ENCODE results near the gene EFTUD2. TPM values are rescaled to one million over a fixed set of nuclear protein-coding genes. Genes with fewer than 3 reads are reported as not detected.

The EFTUD2 gene
- total and polyA plus RNA-seq, 4 donors = 35.5 to 93.3 (median 73.3) TPM

- H3K9me3 ChIP-seq (ENCODE audit: control insufficient read depth in 4 of 4, insufficient read depth in 3 of 4, low read length in 3 of 4) = no peaks in the 10 kb centered on the region
- H3K36me3 ChIP-seq (ENCODE audit: control insufficient read depth in 4 of 4, insufficient read depth in 4 of 4, low read length in 4 of 4) = peaks cover 23 to 56% (median 40%) of the 10 kb centered on the region in 4 donors
- no peak overlapping the region for H3K4me3 ChIP-seq
- H3K27ac ChIP-seq (ENCODE audit: low read depth in 1 of 2, low read length in 1 of 2) = no peak overlapping the region
- DNase-seq = no peak
- H3K4me1 ChIP-seq (ENCODE audit: control insufficient read depth in 5 of 5, insufficient read depth in 5 of 5, low read length in 5 of 5) = peaks cover 0 to 3% (median 0%) of the 10 kb centered on the region in 5 donors
- 97 to 98% methylated on average over 2 of the region's 2 CpGs for WGBS, 2 donors
- TF ChIP-seq CTCF (IDR thresholded peaks at IDR 0.05; ENCODE audit: control extremely low read depth, extremely low read depth) = no peak
- no peak for ATAC-seq (ENCODE audit: insufficient read depth, low FRiP score)
- H3K27me3 ChIP-seq (ENCODE audit: control insufficient read depth in 3 of 3, insufficient read depth in 3 of 3, low read length in 2 of 3) = no peaks in the 10 kb centered on the region
- H3K9ac ChIP-seq (ENCODE audit: insufficient read depth in 1 of 2, low read length in 2 of 2) = no peak overlapping the region
These were observed 14.3 kb downstream of the EFTUD2 start for GRCh38 chr17:44884941-44885340.

DNA sequence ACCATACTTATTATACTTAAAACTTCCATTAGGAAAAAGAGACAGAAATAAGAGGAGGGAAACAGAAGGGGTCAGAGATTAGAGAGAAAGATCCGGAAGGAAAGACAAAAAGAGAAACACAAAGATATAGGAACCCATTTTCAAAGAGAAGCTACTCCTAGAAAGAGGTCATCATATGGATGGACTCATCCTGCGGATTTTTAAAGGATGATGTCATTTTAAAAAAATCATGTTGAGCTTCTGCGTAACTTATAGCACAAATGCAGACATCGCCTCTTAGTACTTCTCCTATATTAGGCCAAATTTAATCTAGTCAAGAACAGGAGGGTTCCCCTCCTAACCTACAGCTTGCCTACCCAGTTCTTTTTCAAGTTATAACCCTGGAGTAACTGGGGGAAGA is 18.1 kb downstream of the EFTUD2 start:
- DNase-seq = no peak
- 95% methylated on average over 4 of the region's 4 CpGs for WGBS, 2 donors
- ATAC-seq (ENCODE audit: insufficient read depth, low FRiP score) = no peak
- no peak overlapping the region for H3K9ac ChIP-seq (ENCODE audit: insufficient read depth in 1 of 2, low read length in 2 of 2)
- H3K4me3 ChIP-seq = no peak overlapping the region
- H3K36me3 ChIP-seq (ENCODE audit: control insufficient read depth in 4 of 4, insufficient read depth in 4 of 4, low read length in 4 of 4) = peaks cover 23 to 59% (median 42%) of the 10 kb centered on the region in 4 donors
- H3K4me1 ChIP-seq (ENCODE audit: control insufficient read depth in 5 of 5, insufficient read depth in 5 of 5, low read length in 5 of 5) = no peaks in the 10 kb centered on the region
- H3K27me3 ChIP-seq (ENCODE audit: control insufficient read depth in 3 of 3, insufficient read depth in 3 of 3, low read length in 2 of 3) = no peaks in the 10 kb centered on the region
- no peaks in the 10 kb centered on the region for H3K9me3 ChIP-seq (ENCODE audit: control insufficient read depth in 4 of 4, insufficient read depth in 3 of 4, low read length in 3 of 4)
- no peak overlapping the region for H3K27ac ChIP-seq (ENCODE audit: low read depth in 1 of 2, low read length in 1 of 2)
- TF ChIP-seq CTCF (IDR thresholded peaks at IDR 0.05; ENCODE audit: control extremely low read depth, extremely low read depth) = no peak

- Histone ChIP-seq H3K36me3 (ENCODE audit: control insufficient read depth in 4 of 4, insufficient read depth in 4 of 4, low read length in 4 of 4) (peaks cover 29 to 61% (median 44%) of the 10 kb centered on the region in 4 donors), H3K4me1 (ENCODE audit: control insufficient read depth in 5 of 5, insufficient read depth in 5 of 5, low read length in 5 of 5) (no peaks in the 10 kb centered on the region), H3K9me3 (ENCODE audit: control insufficient read depth in 4 of 4, insufficient read depth in 3 of 4, low read length in 3 of 4) (no peaks in the 10 kb centered on the region), H3K27ac (ENCODE audit: low read depth in 1 of 2, low read length in 1 of 2) (no peak overlapping the region), H3K4me3 (no peak overlapping the region), H3K9ac (ENCODE audit: insufficient read depth in 1 of 2, low read length in 2 of 2) (no peak overlapping the region), H3K27me3 (ENCODE audit: control insufficient read depth in 3 of 3, insufficient read depth in 3 of 3, low read length in 2 of 3) (no peaks in the 10 kb centered on the region)
- DNase-seq = no peak
- no peak for ATAC-seq (ENCODE audit: insufficient read depth, low FRiP score)
- 92 to 99% methylated on average over 2 of the region's 2 CpGs for WGBS, 2 donors
- TF ChIP-seq CTCF (IDR thresholded peaks at IDR 0.05; ENCODE audit: control extremely low read depth, extremely low read depth) = no peak
These were observed 19.2 kb downstream of the EFTUD2 start for GRCh38 chr17:44880062-44880461.

- H3K27me3 ChIP-seq (ENCODE audit: control insufficient read depth in 3 of 3, insufficient read depth in 3 of 3, low read length in 2 of 3) = no peaks in the 10 kb centered on the region
- no peak overlapping the region for H3K4me3 ChIP-seq
- H3K27ac ChIP-seq (ENCODE audit: low read depth in 1 of 2, low read length in 1 of 2) = no peak overlapping the region
- 95 to 96% methylated on average over 6 of the region's 6 CpGs for WGBS, 2 donors
- no peak for TF ChIP-seq CTCF (IDR thresholded peaks at IDR 0.05; ENCODE audit: control extremely low read depth, extremely low read depth)
- no peaks in the 10 kb centered on the region for H3K9me3 ChIP-seq (ENCODE audit: control insufficient read depth in 4 of 4, insufficient read depth in 3 of 4, low read length in 3 of 4)
- DNase-seq (no peak), ATAC-seq (ENCODE audit: insufficient read depth, low FRiP score) (no peak)
- no peaks in the 10 kb centered on the region for H3K4me1 ChIP-seq (ENCODE audit: control insufficient read depth in 5 of 5, insufficient read depth in 5 of 5, low read length in 5 of 5)
- H3K36me3 ChIP-seq (ENCODE audit: control insufficient read depth in 4 of 4, insufficient read depth in 4 of 4, low read length in 4 of 4) = peaks cover 28 to 60% (median 44%) of the 10 kb centered on the region in 4 donors
- no peak overlapping the region for H3K9ac ChIP-seq (ENCODE audit: insufficient read depth in 1 of 2, low read length in 2 of 2)
These were observed 19.9 kb downstream of the EFTUD2 start for GRCh38 chr17:44879376-44879775.
